ENCODE results near the gene SYT6. TPM values are rescaled to one million over a fixed set of nuclear protein-coding genes. Genes with fewer than 3 reads are reported as not detected.
A peak's percentile ranks its signal among the peaks of the same experiment; 100 is the strongest.

The SYT6 gene
- total RNA-seq, 1 donor from 2014 or later, result under 0.01 TPM

- H3K4me3 ChIP-seq (ENCODE audit: low read length in 3 of 3), result no peak overlapping the region
- no peaks in the 10 kb centered on the region for H3K27me3 ChIP-seq (ENCODE audit: control insufficient read depth in 3 of 3, insufficient read depth in 3 of 3, low read length in 3 of 3)
- no peak overlapping the region for H3K27ac ChIP-seq (ENCODE audit: low read depth, low read length)
- H3K4me1 ChIP-seq (ENCODE audit: control insufficient read depth in 3 of 3, insufficient read depth in 3 of 3, low read length in 3 of 3), result peaks cover 0 to 13% (median 6%) of the 10 kb centered on the region in 3 donors
- H3K9ac ChIP-seq (ENCODE audit: low read depth in 1 of 3, low read length in 3 of 3), result no peak overlapping the region
- no peaks in the 10 kb centered on the region for H3K9me3 ChIP-seq (ENCODE audit: control insufficient read depth in 3 of 3, low read length in 3 of 3)
- no peaks in the 10 kb centered on the region for H3K36me3 ChIP-seq (ENCODE audit: control insufficient read depth in 3 of 3, insufficient read depth in 3 of 3, low read length in 3 of 3)
Measured at GRCh38 chr1:114126261-114127095, 27.2 kb downstream of the SYT6 start.

GRCh38 chr1:114124644-114125043 is 29.0 kb downstream of the SYT6 start:
- no peak overlapping the region for H3K4me3 ChIP-seq (ENCODE audit: low read length in 3 of 3)

GRCh38 chr1:114122941-114123618 is 30.6 kb downstream of the SYT6 start:
- Histone ChIP-seq H3K4me1 (ENCODE audit: control insufficient read depth in 3 of 3, insufficient read depth in 3 of 3, low read length in 3 of 3) (peaks cover 0 to 16% (median 6%) of the 10 kb centered on the region in 3 donors), H3K27me3 (ENCODE audit: control insufficient read depth in 3 of 3, insufficient read depth in 3 of 3, low read length in 3 of 3) (peaks cover 0 to 3% (median 0%) of the 10 kb centered on the region in 3 donors)

More at GRCh38 chr1:114124644-114125043, 29.0 kb downstream of the SYT6 start:
- H3K4me1 ChIP-seq (ENCODE audit: control insufficient read depth in 3 of 3, insufficient read depth in 3 of 3, low read length in 3 of 3), result peaks cover 0 to 13% (median 6%) of the 10 kb centered on the region in 3 donors
- H3K27me3 ChIP-seq (ENCODE audit: control insufficient read depth in 3 of 3, insufficient read depth in 3 of 3, low read length in 3 of 3), result peaks cover 0 to 3% (median 0%) of the 10 kb centered on the region in 3 donors
- H3K27ac ChIP-seq (ENCODE audit: low read depth, low read length), result no peak overlapping the region
- H3K9ac ChIP-seq (ENCODE audit: low read depth in 1 of 3, low read length in 3 of 3), result no peak overlapping the region
- H3K36me3 ChIP-seq (ENCODE audit: control insufficient read depth in 3 of 3, insufficient read depth in 3 of 3, low read length in 3 of 3), result no peaks in the 10 kb centered on the region
- H3K9me3 ChIP-seq (ENCODE audit: control insufficient read depth in 3 of 3, low read length in 3 of 3), result no peaks in the 10 kb centered on the region

GRCh38 chr1:114118351-114118990 is 35.2 kb downstream of the SYT6 start:
- Histone ChIP-seq H3K9ac (ENCODE audit: low read depth in 1 of 3, low read length in 3 of 3) (peak overlapping the region in 1 of 3 donors; percentile 8), H3K27ac (ENCODE audit: low read depth, low read length) (no peak overlapping the region), H3K36me3 (ENCODE audit: control insufficient read depth in 3 of 3, insufficient read depth in 3 of 3, low read length in 3 of 3) (no peaks in the 10 kb centered on the region), H3K9me3 (ENCODE audit: control insufficient read depth in 3 of 3, low read length in 3 of 3) (peaks cover 0 to 2% (median 0%) of the 10 kb centered on the region in 3 donors), H3K4me3 (ENCODE audit: low read length in 3 of 3) (no peak overlapping the region), H3K4me1 (ENCODE audit: control insufficient read depth in 3 of 3, insufficient read depth in 3 of 3, low read length in 3 of 3) (peaks cover 0 to 6% (median 0%) of the 10 kb centered on the region in 3 donors), H3K27me3 (ENCODE audit: control insufficient read depth in 3 of 3, insufficient read depth in 3 of 3, low read length in 3 of 3) (peaks cover 0 to 3% (median 0%) of the 10 kb centered on the region in 3 donors)

More at GRCh38 chr1:114122941-114123618, 30.6 kb downstream of the SYT6 start:
- H3K9ac ChIP-seq (ENCODE audit: low read depth in 1 of 3, low read length in 3 of 3), result no peak overlapping the region
- H3K4me3 ChIP-seq (ENCODE audit: low read length in 3 of 3), result no peak overlapping the region
- H3K36me3 ChIP-seq (ENCODE audit: control insufficient read depth in 3 of 3, insufficient read depth in 3 of 3, low read length in 3 of 3), result no peaks in the 10 kb centered on the region
- no peak overlapping the region for H3K27ac ChIP-seq (ENCODE audit: low read depth, low read length)
- no peaks in the 10 kb centered on the region for H3K9me3 ChIP-seq (ENCODE audit: control insufficient read depth in 3 of 3, low read length in 3 of 3)

GRCh38 chr1:114117654-114118053 is 36.0 kb downstream of the SYT6 start:
- H3K9me3 ChIP-seq (ENCODE audit: control insufficient read depth in 3 of 3, low read length in 3 of 3), result peaks cover 0 to 2% (median 0%) of the 10 kb centered on the region in 3 donors
- peaks cover 0 to 3% (median 0%) of the 10 kb centered on the region in 3 donors for H3K27me3 ChIP-seq (ENCODE audit: control insufficient read depth in 3 of 3, insufficient read depth in 3 of 3, low read length in 3 of 3)
- no peak overlapping the region for H3K4me3 ChIP-seq (ENCODE audit: low read length in 3 of 3)
- H3K27ac ChIP-seq (ENCODE audit: low read depth, low read length), result no peak overlapping the region
- no peaks in the 10 kb centered on the region for H3K36me3 ChIP-seq (ENCODE audit: control insufficient read depth in 3 of 3, insufficient read depth in 3 of 3, low read length in 3 of 3)
- H3K4me1 ChIP-seq (ENCODE audit: control insufficient read depth in 3 of 3, insufficient read depth in 3 of 3, low read length in 3 of 3), result peaks cover 0 to 8% (median 2%) of the 10 kb centered on the region in 3 donors
- H3K9ac ChIP-seq (ENCODE audit: low read depth in 1 of 3, low read length in 3 of 3), result no peak overlapping the region

GRCh38 chr1:114116086-114116485 is 37.6 kb downstream of the SYT6 start:
- no peaks in the 10 kb centered on the region for H3K36me3 ChIP-seq (ENCODE audit: control insufficient read depth in 3 of 3, insufficient read depth in 3 of 3, low read length in 3 of 3)
- peaks cover 0 to 10% (median 2%) of the 10 kb centered on the region in 3 donors for H3K4me1 ChIP-seq (ENCODE audit: control insufficient read depth in 3 of 3, insufficient read depth in 3 of 3, low read length in 3 of 3)
- H3K4me3 ChIP-seq (ENCODE audit: low read length in 3 of 3), result no peak overlapping the region
- no peak overlapping the region for H3K27ac ChIP-seq (ENCODE audit: low read depth, low read length)
- H3K9ac ChIP-seq (ENCODE audit: low read depth in 1 of 3, low read length in 3 of 3), result no peak overlapping the region
- H3K27me3 ChIP-seq (ENCODE audit: control insufficient read depth in 3 of 3, insufficient read depth in 3 of 3, low read length in 3 of 3), result peaks cover 0 to under 1% (median 0%) of the 10 kb centered on the region in 3 donors
- H3K9me3 ChIP-seq (ENCODE audit: control insufficient read depth in 3 of 3, low read length in 3 of 3), result peaks cover 0 to 2% (median 0%) of the 10 kb centered on the region in 3 donors

- no peaks in the 10 kb centered on the region for H3K27me3 ChIP-seq (ENCODE audit: control insufficient read depth in 3 of 3, insufficient read depth in 3 of 3, low read length in 3 of 3)
- H3K36me3 ChIP-seq (ENCODE audit: control insufficient read depth in 3 of 3, insufficient read depth in 3 of 3, low read length in 3 of 3), result no peaks in the 10 kb centered on the region
- H3K4me3 ChIP-seq (ENCODE audit: low read length in 3 of 3), result no peak overlapping the region
- H3K27ac ChIP-seq (ENCODE audit: low read depth, low read length), result no peak overlapping the region
- no peak overlapping the region for H3K9ac ChIP-seq (ENCODE audit: low read depth in 1 of 3, low read length in 3 of 3)
- peaks cover 0 to 2% (median 0%) of the 10 kb centered on the region in 3 donors for H3K9me3 ChIP-seq (ENCODE audit: control insufficient read depth in 3 of 3, low read length in 3 of 3)
- H3K4me1 ChIP-seq (ENCODE audit: control insufficient read depth in 3 of 3, insufficient read depth in 3 of 3, low read length in 3 of 3), result peaks cover 0 to 10% (median 2%) of the 10 kb centered on the region in 3 donors
Measured at GRCh38 chr1:114114185-114115094, 39.2 kb downstream of the SYT6 start.

- Histone ChIP-seq H3K4me3 (ENCODE audit: low read length in 3 of 3) (no peak overlapping the region), H3K9ac (ENCODE audit: low read depth in 1 of 3, low read length in 3 of 3) (no peak overlapping the region), H3K27ac (ENCODE audit: low read depth, low read length) (no peak overlapping the region), H3K9me3 (ENCODE audit: control insufficient read depth in 3 of 3, low read length in 3 of 3) (peaks cover 0 to 2% (median 0%) of the 10 kb centered on the region in 3 donors), H3K4me1 (ENCODE audit: control insufficient read depth in 3 of 3, insufficient read depth in 3 of 3, low read length in 3 of 3) (peaks cover 0 to 10% (median 2%) of the 10 kb centered on the region in 3 donors), H3K27me3 (ENCODE audit: control insufficient read depth in 3 of 3, insufficient read depth in 3 of 3, low read length in 3 of 3) (no peaks in the 10 kb centered on the region), H3K36me3 (ENCODE audit: control insufficient read depth in 3 of 3, insufficient read depth in 3 of 3, low read length in 3 of 3) (no peaks in the 10 kb centered on the region)
Measured at GRCh38 chr1:114113411-114114184, 40.1 kb downstream of the SYT6 start.

Data from skeletal muscle tissue (tissue), 4 donors.